AG09319 (cell line): ENCODE data around the gene TIE1.

Source experiments
- DNase-seq: peaks from one replicate; pipeline ENCODE4 v3.0.0-alpha.2; 2010; ENCODE audit warnings: low read depth; ENCODE audit errors: extremely low read depth
- CTCF ChIP-seq: IDR thresholded peaks from 2 replicates; pipeline ENCODE4 v1.5.1; 2011; ENCODE audit warnings: low read depth, mild to moderate bottlenecking, inconsistent platforms, low read length, moderate library complexity

Gene TIE1

GRCh38 chr1:43288058-43288784 is 12.6 kb upstream of the TIE1 start:
- no peak for DNase-seq
- TF ChIP-seq CTCF = no peak

GRCh38 chr1:43288785-43289706 is 11.7 kb upstream of the TIE1 start:
- DNase-seq = no peak
- no peak for TF ChIP-seq CTCF

- no peak for DNase-seq
- no peak for TF ChIP-seq CTCF
These were observed 8.6 kb upstream of the TIE1 start for GRCh38 chr1:43292216-43292615.

GRCh38 chr1:43292679-43293078 is 8.1 kb upstream of the TIE1 start:
- TF ChIP-seq CTCF = no peak
- DNase-seq = no peak

- TF ChIP-seq CTCF = no peak
- no peak for DNase-seq
These were observed 7.6 kb upstream of the TIE1 start for GRCh38 chr1:43293176-43293575.

- no peak for DNase-seq
- no peak for TF ChIP-seq CTCF
These were observed 6.7 kb upstream of the TIE1 start for GRCh38 chr1:43293896-43294760.

GRCh38 chr1:43294761-43295160 is 6.0 kb upstream of the TIE1 start:
- no peak for TF ChIP-seq CTCF
- no peak for DNase-seq
